ENCODE measurements around the gene APBB1IP. TPM values are rescaled to one million over a fixed set of nuclear protein-coding genes. Genes with fewer than 3 reads are reported as not detected.

The APBB1IP gene
- total RNA-seq, result 2.4 and 4.6 TPM in 2 replicates

GRCh38 chr10:26437637-26438461 lies at the start of gene APBB1IP:
Gene APBB1IP (plus strand): TSS chr10:26438341. CDS start chr10:26492327, 53,986 bp downstream.

Small RNAs within 50 kb of the gene (small RNA-seq; reads per million reads assigned to genes)
- gene RNA5SP307, result not detected

Other genes with a start within 250 kb of the APBB1IP start
- not detected in 2 replicates for gene GAD2, start 221.6 kb upstream of the APBB1IP start, total RNA-seq

All from placental epithelial cell (primary cell).